Osteocyte (in vitro differentiated cells): Measurements from ENCODE around the gene TACC2. TPM values are rescaled to one million over a fixed set of nuclear protein-coding genes. Genes with fewer than 3 reads are reported as not detected.

ENCODE experiments used
- DNase-seq: peaks from one replicate; pipeline ENCODE4 v3.0.0; 2021; ENCODE audit warnings: mixed read lengths; ENCODE audit not compliant: unreplicated experiment; ENCODE audit errors: extremely low spot score
- H3K27ac Mint-ChIP-seq: one replicate; pipeline ENCODE4 v1.8.0; 2021; ENCODE audit warnings: mild to moderate bottlenecking, mixed read lengths; ENCODE audit not compliant: unreplicated experiment
- H3K27me3 Mint-ChIP-seq: one replicate; pipeline ENCODE4 v1.8.0; 2021; ENCODE audit warnings: mixed read lengths; ENCODE audit not compliant: unreplicated experiment
- H3K36me3 Mint-ChIP-seq: one replicate; pipeline ENCODE4 v1.8.0; 2021; ENCODE audit warnings: mixed read lengths; ENCODE audit not compliant: unreplicated experiment
- H3K4me1 Mint-ChIP-seq: one replicate; pipeline ENCODE4 v1.8.0; 2021; ENCODE audit warnings: mixed read lengths; ENCODE audit not compliant: unreplicated experiment
- H3K4me3 Mint-ChIP-seq: one replicate; pipeline ENCODE4 v1.8.0; 2021; ENCODE audit warnings: mild to moderate bottlenecking, moderate library complexity, mixed read lengths; ENCODE audit not compliant: unreplicated experiment
- H3K9me3 Mint-ChIP-seq: one replicate; pipeline ENCODE4 v1.8.0; 2021; ENCODE audit warnings: mixed read lengths; ENCODE audit not compliant: unreplicated experiment
- total RNA-seq: library from RNA; stranded (reverse); gene quantifications from 2 replicates; pipeline ENCODE4 v1.2.1, GENCODE V29; 2021
- TF ChIP-seq, protein P1 (sequence below): fragments of 200-600 bp; sonication (generic); IDR thresholded peaks from 2 replicates; pipeline ENCODE4 v1.5.0; 2021; ENCODE audit warnings: antibody characterized with exemption, mild to moderate bottlenecking, moderate library complexity

TACC2 gene
- total RNA-seq, 1 donor from 2014 or later, result 64.2 TPM

DNA sequence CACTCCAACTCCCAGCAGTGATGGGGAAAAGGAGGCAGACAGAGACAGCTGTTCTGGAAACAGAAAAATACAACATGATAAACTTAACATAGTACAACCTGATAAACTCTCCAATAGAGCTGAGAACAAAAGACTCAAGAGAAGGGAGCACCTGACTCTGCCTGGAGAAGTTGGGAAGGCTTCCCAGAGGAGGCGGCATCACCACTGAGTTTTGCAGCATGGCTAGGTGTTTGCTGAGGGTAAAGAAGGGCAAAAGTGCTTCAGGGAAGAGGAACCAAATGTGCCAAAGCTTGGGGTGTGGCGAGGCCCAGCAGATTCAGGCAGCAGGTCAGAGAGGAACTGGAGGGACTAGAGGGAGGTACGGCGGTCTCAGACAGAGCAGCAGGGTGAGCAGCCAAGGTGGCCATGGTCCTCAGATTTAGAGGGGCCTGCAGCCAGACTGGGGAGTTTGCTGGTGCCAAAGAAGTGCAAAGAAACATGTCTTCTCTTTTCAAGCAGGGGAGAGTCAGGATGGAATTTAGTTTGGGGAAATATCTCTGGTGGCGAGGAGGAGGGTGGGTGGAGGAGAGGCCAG is 162.2 kb downstream of the TACC2 start:
- Mint-ChIP-seq H3K27ac (peak overlapping the region; percentile 52), H3K4me1 (peaks cover 59% of the 10 kb centered on the region), H3K27me3 (no peaks in the 10 kb centered on the region), H3K36me3 (peaks cover 25% of the 10 kb centered on the region), H3K9me3 (no peaks in the 10 kb centered on the region), H3K4me3 (no peak overlapping the region)
- TF ChIP-seq, protein P1, sequence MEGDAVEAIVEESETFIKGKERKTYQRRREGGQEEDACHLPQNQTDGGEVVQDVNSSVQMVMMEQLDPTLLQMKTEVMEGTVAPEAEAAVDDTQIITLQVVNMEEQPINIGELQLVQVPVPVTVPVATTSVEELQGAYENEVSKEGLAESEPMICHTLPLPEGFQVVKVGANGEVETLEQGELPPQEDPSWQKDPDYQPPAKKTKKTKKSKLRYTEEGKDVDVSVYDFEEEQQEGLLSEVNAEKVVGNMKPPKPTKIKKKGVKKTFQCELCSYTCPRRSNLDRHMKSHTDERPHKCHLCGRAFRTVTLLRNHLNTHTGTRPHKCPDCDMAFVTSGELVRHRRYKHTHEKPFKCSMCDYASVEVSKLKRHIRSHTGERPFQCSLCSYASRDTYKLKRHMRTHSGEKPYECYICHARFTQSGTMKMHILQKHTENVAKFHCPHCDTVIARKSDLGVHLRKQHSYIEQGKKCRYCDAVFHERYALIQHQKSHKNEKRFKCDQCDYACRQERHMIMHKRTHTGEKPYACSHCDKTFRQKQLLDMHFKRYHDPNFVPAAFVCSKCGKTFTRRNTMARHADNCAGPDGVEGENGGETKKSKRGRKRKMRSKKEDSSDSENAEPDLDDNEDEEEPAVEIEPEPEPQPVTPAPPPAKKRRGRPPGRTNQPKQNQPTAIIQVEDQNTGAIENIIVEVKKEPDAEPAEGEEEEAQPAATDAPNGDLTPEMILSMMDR, result no peak
- DNase-seq, result no peak

DNA sequence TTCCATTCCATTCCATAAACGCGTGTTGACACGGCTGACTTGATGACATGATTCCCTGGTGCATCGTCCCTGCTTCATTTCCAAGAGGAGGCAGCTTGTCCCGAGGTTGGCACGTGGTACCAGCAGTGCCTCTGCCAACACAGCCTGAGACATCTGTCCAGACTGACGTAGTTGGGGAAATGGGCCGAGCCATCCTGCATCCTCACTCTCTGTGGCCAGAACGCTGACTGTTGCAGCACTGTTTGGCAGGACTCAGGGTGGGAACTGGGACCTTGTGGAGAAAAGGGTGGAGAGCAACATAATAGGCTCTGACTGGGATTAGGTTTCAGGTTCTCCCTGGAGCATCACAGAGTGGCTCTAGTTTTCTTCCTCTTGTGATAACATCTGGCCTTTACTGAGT is 163.6 kb downstream of the TACC2 start:
- H3K4me1 Mint-ChIP-seq, result peaks cover 50% of the 10 kb centered on the region

DNA sequence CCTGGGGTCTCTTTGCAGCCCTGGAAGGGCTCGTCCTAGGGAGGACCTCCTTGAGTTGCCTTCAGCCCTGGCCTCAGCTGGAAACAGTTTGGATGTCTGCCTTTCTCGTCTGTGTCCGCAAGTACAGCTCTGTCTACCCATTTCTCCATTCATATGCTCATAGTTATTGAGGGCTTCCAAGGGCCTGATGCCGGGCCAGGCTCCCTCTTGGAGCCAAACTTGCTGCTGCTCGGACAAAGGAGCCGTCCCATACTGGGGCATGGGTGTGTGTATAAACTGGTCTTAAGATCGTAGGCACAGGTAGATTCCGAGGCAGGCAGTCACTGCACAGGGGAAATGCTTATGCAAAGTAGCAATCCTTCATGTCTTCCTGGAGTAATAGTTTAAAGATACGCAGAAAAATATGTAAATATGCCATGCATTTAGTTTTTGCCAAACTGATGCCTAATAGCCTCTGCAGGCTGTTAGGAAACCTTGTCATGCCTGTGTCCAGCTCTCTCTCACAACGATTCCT is 165.1 kb downstream of the TACC2 start:
- TF ChIP-seq, protein P1, result no peak
- Mint-ChIP-seq H3K36me3 (peaks cover 8% of the 10 kb centered on the region), H3K27me3 (no peaks in the 10 kb centered on the region), H3K9me3 (no peaks in the 10 kb centered on the region), H3K27ac (peak overlapping the region; percentile 82), H3K4me3 (no peak overlapping the region), H3K4me1 (peaks cover 43% of the 10 kb centered on the region)
- no peak for DNase-seq

More for the DNA sequence above, 163.6 kb downstream of the TACC2 start:
- H3K27ac Mint-ChIP-seq, result peak overlapping the region; percentile 16
- no peaks in the 10 kb centered on the region for H3K27me3 Mint-ChIP-seq
- H3K9me3 Mint-ChIP-seq, result no peaks in the 10 kb centered on the region
- DNase-seq, result no peak
- TF ChIP-seq, protein P1, result no peak
- H3K36me3 Mint-ChIP-seq, result peaks cover 14% of the 10 kb centered on the region
- H3K4me3 Mint-ChIP-seq, result no peak overlapping the region

DNA sequence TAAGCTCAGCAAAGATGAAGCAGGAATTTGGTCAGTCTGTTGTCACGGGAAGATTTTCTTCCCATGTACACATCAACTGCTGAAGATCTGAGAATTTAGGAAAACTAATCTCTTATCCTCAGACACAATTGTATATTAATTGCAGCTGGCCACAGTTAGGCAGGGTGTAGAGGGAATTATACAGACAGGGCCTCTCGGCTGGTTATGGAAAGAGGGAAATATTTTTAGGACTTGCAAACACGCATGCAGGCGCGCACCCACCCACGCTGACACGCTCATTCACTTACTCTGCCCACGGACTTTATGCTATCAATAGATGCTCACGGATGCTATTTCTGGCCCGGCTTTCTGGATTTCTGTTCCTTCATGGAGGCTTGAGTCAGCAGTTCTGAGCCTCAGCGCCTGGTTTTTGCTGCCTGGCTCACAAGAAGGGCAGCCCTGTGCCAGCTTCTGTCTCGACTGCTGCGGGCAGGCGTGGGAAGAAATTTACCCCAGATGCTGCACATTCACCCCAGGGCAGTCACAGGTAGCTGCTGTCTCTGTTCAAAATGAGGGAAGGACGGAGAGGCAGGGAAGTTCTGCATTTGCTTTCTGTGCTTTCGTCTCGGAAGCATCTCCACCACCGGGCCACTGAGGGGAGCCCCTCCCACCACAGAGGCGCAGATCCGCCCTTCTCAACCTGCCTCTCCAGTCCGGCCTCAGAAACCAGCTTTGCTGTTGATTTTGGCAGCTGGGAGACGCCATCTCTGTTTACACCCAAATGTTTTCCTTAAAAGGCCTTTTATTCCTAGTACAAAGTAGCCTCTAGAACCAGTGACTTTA is 165.8 kb downstream of the TACC2 start:
- Mint-ChIP-seq H3K4me3 (peak overlapping the region; percentile 18), H3K9me3 (no peaks in the 10 kb centered on the region), H3K4me1 (peaks cover 42% of the 10 kb centered on the region), H3K36me3 (peaks cover 8% of the 10 kb centered on the region), H3K27ac (peak overlapping the region; percentile 82), H3K27me3 (no peaks in the 10 kb centered on the region)
- TF ChIP-seq, protein P1, result no peak
- no peak for DNase-seq

DNA sequence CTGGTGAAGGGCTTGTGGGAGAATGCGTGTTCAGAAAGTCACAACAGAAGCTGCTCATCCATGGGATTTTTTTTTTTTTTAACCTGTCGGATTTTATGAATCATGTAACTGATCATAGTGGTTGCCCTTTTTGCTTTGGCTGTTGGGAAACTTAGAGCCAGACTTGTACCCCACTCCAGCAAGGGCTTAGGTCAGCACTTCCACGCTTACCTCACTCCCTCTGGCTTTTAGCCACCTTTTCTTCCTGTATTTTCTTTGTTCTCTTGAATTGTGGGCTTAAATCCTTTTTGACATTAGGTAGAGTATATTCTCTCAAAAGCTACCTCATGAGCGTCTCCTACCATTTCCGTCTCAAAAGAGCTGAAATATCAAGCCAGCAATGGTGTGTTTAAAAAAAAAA is 168.5 kb downstream of the TACC2 start:
- peaks cover 45% of the 10 kb centered on the region for H3K4me1 Mint-ChIP-seq
- no peak overlapping the region for H3K27ac Mint-ChIP-seq
- H3K36me3 Mint-ChIP-seq, result peaks cover 1% of the 10 kb centered on the region
- DNase-seq, result no peak
- no peaks in the 10 kb centered on the region for H3K27me3 Mint-ChIP-seq
- TF ChIP-seq, protein P1, result no peak
- H3K9me3 Mint-ChIP-seq, result no peaks in the 10 kb centered on the region
- no peak overlapping the region for H3K4me3 Mint-ChIP-seq
